K562 (cell line): Measurements from ENCODE around the gene ANKRD31.

Experiments
- CHD2 ChIP-seq: IDR thresholded peaks from 2 replicates; pipeline ENCODE4 v1.6.1; 2011; ENCODE audit warnings: low read depth, low read length
- CTCF ChIP-seq, 3 experiments: IDR thresholded peaks in 2 of 3; conservative IDR thresholded peaks in 1 of 3; 2 replicates each; pipeline ENCODE4 v1.5.1; 2011 to 2012; ENCODE audit warnings: low read length in 3 of 3, mild to moderate bottlenecking in 3 of 3, control low read depth in 2 of 3, improper control_type of control experiment in 1 of 3, inconsistent platforms in 1 of 3, low read depth in 1 of 3, mixed read lengths in 1 of 3, moderate library complexity in 1 of 3; ENCODE audit not compliant: insufficient read depth in 2 of 3
- ETV5 ChIP-seq: sonication (generic); formaldehyde crosslinking; IDR thresholded peaks from 2 replicates; pipeline ENCODE4 v1.4.0; 2020; ENCODE audit warnings: low read depth, mild to moderate bottlenecking, missing genetic modification reagents
- HDAC6 ChIP-seq: IDR thresholded peaks from 2 replicates; pipeline ENCODE4 v1.6.1; 2012; ENCODE audit warnings: low read depth, mild to moderate bottlenecking, control low read depth, inconsistent platforms, low read length, moderate library complexity
- ILF3 ChIP-seq: fragments of 450-650 bp; IDR thresholded peaks from 2 replicates; pipeline ENCODE4 v1.6.1; 2018; ENCODE audit warnings: antibody characterized with exemption, mild to moderate bottlenecking, moderate library complexity, borderline replicate concordance
- JUN ChIP-seq, 2 experiments: sonication (generic) in 1 of 2; formaldehyde crosslinking in 1 of 2; IDR thresholded peaks; 2 replicates each; pipeline versions ENCODE4 v1.6.1 to v1.8.0; 2012 to 2022; ENCODE audit warnings: borderline replicate concordance in 2 of 2, mild to moderate bottlenecking in 2 of 2, improper control_type of control experiment in 1 of 2, low read depth in 1 of 2, low read length in 1 of 2, missing genetic modification reagents in 1 of 2
- JUNB ChIP-seq: fragments of 450-650 bp; formaldehyde crosslinking; conservative IDR thresholded peaks from 2 replicates; pipeline ENCODE4 v1.4.0; 2020; ENCODE audit warnings: mild to moderate bottlenecking
- KHSRP ChIP-seq: fragments of 450-650 bp; IDR thresholded peaks from 2 replicates; pipeline ENCODE4 v1.6.1; 2017
- POLR2A ChIP-seq: fragments of 450-650 bp; conservative IDR thresholded peaks from 2 replicates; pipeline ENCODE4 v1.6.1; 2016
- REST ChIP-seq, 2 experiments: fragments of 450-650 bp; formaldehyde crosslinking in 1 of 2; IDR thresholded peaks; 2 replicates each; pipeline versions ENCODE4 v1.4.0 to v1.6.1; 2014 to 2020; ENCODE audit warnings: mild to moderate bottlenecking in 2 of 2, borderline replicate concordance in 1 of 2, low read depth in 1 of 2
- TBP ChIP-seq: optimal IDR thresholded peaks from 2 replicates; pipeline ENCODE3; 2011; ENCODE audit warnings: low read depth, low read length, improper control_type of control experiment
- ZHX1 ChIP-seq: fragments of 150-350 bp; conservative IDR thresholded peaks from 2 replicates; pipeline ENCODE4 v1.6.1; 2014; ENCODE audit warnings: low read length
- ZNF280A ChIP-seq: fragments of 450-650 bp; IDR thresholded peaks from 2 replicates; pipeline ENCODE4 v1.6.1; 2018; ENCODE audit warnings: mild to moderate bottlenecking, low read depth; ENCODE audit not compliant: partially characterized antibody

- TF ChIP-seq ETV5 (CRISPR knock-in tag) (no peak), CHD2 (no peak), REST (IDR thresholded peaks at IDR 0.05; ENCODE audit: borderline replicate concordance) (no peak), REST (CRISPR knock-in tag; IDR thresholded peaks at IDR 0.05; ENCODE audit: low read depth) (no peak), CTCF (IDR thresholded peaks at IDR 0.05 in 2 of 3, conservative IDR thresholded peaks at IDR 0.05 in 1 of 3; ENCODE audit: insufficient read depth in 2 of 3, low read depth in 1 of 3, low read length in 3 of 3) (no peak), POLR2A (no peak), HDAC6 (no peak), JUNB (CRISPR knock-in tag) (no peak), ILF3 (no peak), TBP (no peak), ZNF280A (no peak), JUN (IDR thresholded peaks at IDR 0.05; ENCODE audit: borderline replicate concordance, low read depth, low read length) (no peak), JUN (CRISPR knock-in tag; IDR thresholded peaks at IDR 0.05; ENCODE audit: borderline replicate concordance) (no peak), ZHX1 (no peak), KHSRP (no peak)
Measured at GRCh38 chr5:75275147-75275546, 38.5 kb upstream of the ANKRD31 start.
